ENCODE data around the gene RAB11FIP4. TPM values are rescaled to one million over a fixed set of nuclear protein-coding genes. Genes with fewer than 3 reads are reported as not detected.
A peak's percentile ranks its signal among the peaks of the same experiment; 100 is the strongest.

RAB11FIP4 gene
- total and polyA plus RNA-seq, 2 of the 8 experiments (the other 6 are each of a cell fraction or from before 2014, with no cell fraction given) = 21.7 to 53.2 TPM

DNA sequence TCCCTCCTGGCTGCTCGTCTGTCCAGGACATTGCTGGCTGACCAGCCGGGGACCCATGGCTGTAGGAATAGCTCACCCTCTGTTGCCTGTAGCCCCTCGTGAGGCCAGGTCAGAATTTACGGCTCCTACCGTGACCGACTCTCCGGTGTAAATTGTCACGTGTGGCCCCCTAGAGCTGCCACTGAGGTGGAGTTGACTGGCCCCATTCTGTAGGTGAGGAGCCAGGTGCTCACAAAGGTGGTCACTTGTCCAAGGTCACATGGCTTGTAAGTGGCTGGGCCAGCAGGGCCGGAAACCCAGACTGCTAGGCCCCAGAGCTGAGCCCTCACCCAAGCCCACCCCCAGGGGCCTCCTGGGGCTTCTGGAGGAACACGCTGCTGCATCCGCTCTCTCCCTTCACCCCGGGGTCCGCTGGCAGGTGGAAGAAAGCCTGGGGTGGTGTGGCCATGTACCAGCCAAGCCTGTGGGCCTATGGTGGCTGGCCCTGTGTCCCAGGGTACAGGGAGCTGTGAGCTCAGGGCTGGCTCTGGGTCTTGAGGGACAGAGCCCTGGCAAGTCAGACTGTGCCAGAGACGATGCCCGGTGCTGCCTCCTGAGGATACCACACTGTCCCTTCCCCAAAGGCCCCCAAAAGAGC, 120.7 kb downstream of the RAB11FIP4 start:
- TF ChIP-seq SIRT6 (IDR thresholded peaks at IDR 0.05; ENCODE audit: low read length) (no peak), KDM4A (IDR thresholded peaks at IDR 0.05; ENCODE audit: low read depth, low read length, severe bottlenecking) (no peak)
- no peak for FAIRE-seq
- CTCF ChIA-PET (ENCODE audit: partially characterized antibody) = interaction anchor here (0.9 to 11.5 kb wide), 10 partner anchors 12 to 330 kb away, joined by 3 to 144 read pairs (median 5); no protein-coding TSS in a partner anchor

More for the DNA sequence above, 120.7 kb downstream of the RAB11FIP4 start:
- Histone ChIP-seq H3K79me2 (ENCODE audit: control insufficient read depth in 1 of 2, insufficient read depth in 2 of 2, low read length in 2 of 2) (peaks cover 0 to 46% of the 10 kb centered on the region in 2 experiments; a peak in 2 of 4 replicates), H4K5ac (ENCODE audit: insufficient read length, low read depth, low read length) (no peak overlapping the region), H3K56ac (replicated peaks; ENCODE audit: insufficient read length, low read depth, low read length) (no peak overlapping the region), H2BK15ac (ENCODE audit: low read length) (no peak overlapping the region), H3K9me3 (ENCODE audit: insufficient read depth in 2 of 2, low read depth in 1 of 2, low read length in 1 of 2) (no peaks in the 10 kb centered on the region), H2AFZ (ENCODE audit: low read length) (no peak overlapping the region), H3K27me3 (replicated peaks in 1 of 4; ENCODE audit: control insufficient read depth in 3 of 4, extremely low read depth in 1 of 4, insufficient read depth in 3 of 4, low read length in 3 of 4) (no peaks in the 10 kb centered on the region), H3K18ac (ENCODE audit: extremely low read depth, low read length) (no peak overlapping the region), H2BK5ac (ENCODE audit: low read depth, low read length) (0 out of 2 replicates have a peak overlapping the region, but pooled peaks have one; percentile 13), H2AK5ac (ENCODE audit: low read depth, low read length) (no peak overlapping the region), H3K36me3 (ENCODE audit: control insufficient read depth in 2 of 4, insufficient read depth in 4 of 4, low read length in 3 of 4) (no peaks in the 10 kb centered on the region), H3K14ac (ENCODE audit: insufficient read length) (no peak overlapping the region), H3K27ac (ENCODE audit: low read depth, low read length) (no peak overlapping the region), H3K23ac (ENCODE audit: insufficient read length) (no peak overlapping the region), H2BK20ac (ENCODE audit: low read length) (no peak overlapping the region), H2BK12ac (ENCODE audit: low read depth, low read length) (no peak overlapping the region), H4K8ac (ENCODE audit: extremely low read depth, insufficient read depth, low read length) (no peak overlapping the region; the same call in 1 of the 2 replicates), H3K4me1 (replicated peaks in 1 of 4; ENCODE audit: control insufficient read depth in 3 of 4, insufficient read depth in 4 of 4, low read length in 3 of 4) (peaks cover 0 to 6% (median 2%) of the 10 kb centered on the region in 4 experiments; a peak in 5 of 7 replicates), H3K4me2 (ENCODE audit: insufficient read depth in 1 of 2, low read depth in 2 of 2, low read length in 2 of 2) (no peak overlapping the region), H3K23me2 (ENCODE audit: low read depth, low read length) (no peaks in the 10 kb centered on the region), H4K20me1 (replicated peaks in 1 of 2; ENCODE audit: control insufficient read depth in 1 of 2, insufficient read depth in 2 of 2, low read length in 2 of 2) (peaks cover 4 to 6% of the 10 kb centered on the region in 2 experiments), H3K79me1 (ENCODE audit: low read depth, low read length) (peaks cover 11% of the 10 kb centered on the region), H3K4me3 (ENCODE audit: extremely low read depth in 1 of 4, insufficient read depth in 2 of 4, low read depth in 3 of 4, low read length in 4 of 4) (no peak overlapping the region), H4K91ac (replicated peaks; ENCODE audit: insufficient read length, low read length) (no peak overlapping the region), H2BK120ac (replicated peaks; ENCODE audit: low read depth, low read length) (no peak overlapping the region), H3K4ac (replicated peaks; ENCODE audit: insufficient read length, low read depth, low read length) (no peak overlapping the region), H3K9ac (replicated peaks in 1 of 4; ENCODE audit: extremely low read depth in 1 of 4, low read depth in 3 of 4, low read length in 3 of 4) (no peak overlapping the region)
- DNase-seq (ENCODE audit: low read depth in 1 of 2, low spot score in 2 of 2) = no peak
- 91% methylated on average over 15 of the region's 15 CpGs; no CpG with 5 or more reads in 1 of the 2 experiments for WGBS, 2 experiments (ENCODE audit: extremely low coverage in 1 of 2, insufficient coverage in 1 of 2, insufficient read length in 1 of 2, insufficient replicate concordance in 2 of 2, low coverage in 1 of 2, low lambda C conversion rate in 2 of 2, missing lambda C conversion rate in 1 of 2)
- POLR2A ChIA-PET (ENCODE audit: partially characterized antibody) = interaction anchor here (0.8 to 1.4 kb wide), 3 partner anchors 12 to 64 kb away, joined by 3 to 4 read pairs (median 3); no protein-coding TSS in a partner anchor
